OCI-LY7 (cell line): ENCODE data around the gene CTTNBP2NL. TPM values are rescaled to one million over a fixed set of nuclear protein-coding genes. Genes with fewer than 3 reads are reported as not detected.

Source experiments
- BruUV-seq: library from RNA; stranded (reverse); fragments of 400-500 nt; replicated peaks from 2 replicates; lab custom pipeline; 2021; lab: Mats Ljungman, UMichigan
- CTCF ChIA-PET: fragments of 300-600 bp; sonication (Branson Sonifier 250); formaldehyde crosslinking; loops from one replicate; lab custom pipeline; 2022; ENCODE audit warnings: antibody characterized with exemption; ENCODE audit not compliant: unreplicated experiment; lab: Charles Lee
- POLR2A ChIA-PET: fragments of 300-600 bp; sonication (Branson Sonifier 250); formaldehyde crosslinking; loops from one replicate; lab custom pipeline; 2022; ENCODE audit warnings: antibody characterized with exemption; lab: Charles Lee
- DNase-seq: peaks from one replicate; pipeline ENCODE4 v3.0.0-alpha.2; 2015; ENCODE audit warnings: low spot score
- H2AFZ ChIP-seq: fragments of 200-600 bp; sonication (generic), shearing (Covaris generic); 2 replicates; pipeline ENCODE4 v1.6.1; 2014; ENCODE audit warnings: mild to moderate bottlenecking, antibody characterized with exemption, low read length, moderate library complexity
- H3K27ac ChIP-seq: fragments of 200-600 bp; sonication (generic); 2 replicates; pipeline ENCODE4 v1.5.1; 2014; ENCODE audit warnings: mixed run types, low read depth, mild to moderate bottlenecking, moderate library complexity, low read length, inconsistent platforms; ENCODE audit not compliant: poor library complexity, severe bottlenecking
- H3K36me3 ChIP-seq: fragments of 200-600 bp; sonication (generic); 2 replicates; pipeline ENCODE4 v1.6.1; 2014; ENCODE audit warnings: mild to moderate bottlenecking, antibody characterized with exemption, low read length, moderate library complexity, mixed read lengths; ENCODE audit not compliant: insufficient read depth
- H3K4me1 ChIP-seq: fragments of 200-600 bp; sonication (generic); 2 replicates; pipeline ENCODE4 v1.5.1; 2014; ENCODE audit warnings: mild to moderate bottlenecking, low read length; ENCODE audit not compliant: insufficient read depth, poor library complexity, severe bottlenecking
- H3K4me2 ChIP-seq: fragments of 200-600 bp; sonication (generic); 2 replicates; pipeline ENCODE4 v1.6.1; 2014; ENCODE audit warnings: mild to moderate bottlenecking, low read length
- H3K4me3 ChIP-seq: fragments of 200-600 bp; sonication (generic); 2 replicates; pipeline ENCODE4 v1.5.1; 2014; ENCODE audit warnings: mild to moderate bottlenecking, low read depth, low read length; ENCODE audit not compliant: poor library complexity, severe bottlenecking
- H3K79me2 ChIP-seq: fragments of 200-600 bp; sonication (generic); 2 replicates; pipeline ENCODE4 v1.6.1; 2016; ENCODE audit warnings: low read depth, mild to moderate bottlenecking, low read length, moderate library complexity, mixed read lengths; ENCODE audit not compliant: insufficient read depth
- H3K9me2 ChIP-seq: fragments of 200-600 bp; sonication (generic); 2 replicates; pipeline ENCODE4 v1.6.1; 2016; ENCODE audit warnings: mild to moderate bottlenecking, low read length, mixed read lengths; ENCODE audit not compliant: insufficient read depth
- H3K9me3 ChIP-seq: fragments of 200-600 bp; sonication (generic); 2 replicates; pipeline ENCODE4 v1.6.1; 2014; ENCODE audit warnings: mild to moderate bottlenecking, mixed run types, low read length, mixed read lengths
- H4K20me1 ChIP-seq: fragments of 200-600 bp; sonication (generic); 2 replicates; pipeline ENCODE4 v1.6.1; 2014; ENCODE audit warnings: mild to moderate bottlenecking, antibody characterized with exemption, low read length, moderate library complexity, mixed read lengths; ENCODE audit not compliant: insufficient read depth
- CTCF ChIP-seq: fragments of 200-600 bp; sonication (generic); conservative IDR thresholded peaks from 2 replicates; pipeline ENCODE4 v1.5.1; 2014; ENCODE audit warnings: mild to moderate bottlenecking, antibody characterized with exemption, low read length, moderate library complexity, mixed read lengths
- EZH2phosphoT487 ChIP-seq: fragments of 200-600 bp; sonication (generic); IDR thresholded peaks from 2 replicates; pipeline ENCODE4 v1.6.1; 2018; ENCODE audit warnings: low read depth, borderline replicate concordance, mild to moderate bottlenecking, mixed run types, antibody characterized with exemption, low read length, moderate library complexity, mixed read lengths
- intact Hi-C: fragments of 100-400 bp; cut with micrococcal nuclease; formaldehyde crosslinking; loops from one replicate; pipeline ENCODE4 v1.10.0; 2022; ENCODE audit not compliant: unreplicated experiment
- total RNA-seq, 2 experiments: library from RNA; depleted of rRNA in 1 of 2; stranded (reverse); fragments of >200 nt in 1 of 2; shearing (Covaris generic) in 1 of 2; gene quantifications; 2 replicates each; pipeline ENCODE4 v1.2.3, GENCODE V29; 2014 to 2022

CTTNBP2NL gene
- total RNA-seq, 2 experiments from 2014 or later: 1.5 to 8.7 TPM

- Histone ChIP-seq H2AFZ (no peak overlapping the region), H3K27ac (peak overlapping the region; percentile 41), H3K36me3 (no peaks in the 10 kb centered on the region), H3K4me1 (peaks cover 42% of the 10 kb centered on the region), H3K9me2 (no peaks in the 10 kb centered on the region), H3K79me2 (no peaks in the 10 kb centered on the region), H3K9me3 (no peaks in the 10 kb centered on the region), H4K20me1 (no peaks in the 10 kb centered on the region), H3K4me3 (no peak overlapping the region), H3K4me2 (peak overlapping the region; percentile 63)
- ChIA-PET CTCF (interaction anchor here (1.0 to 1.2 kb wide), 2 partner anchors 18 to 111 kb away, joined by 3 to 4 read pairs; no protein-coding TSS in a partner anchor), POLR2A (interaction anchor here (0.6 to 2.0 kb wide), 6 partner anchors 10 to 99 kb away, joined by 3 to 6 read pairs (median 4); no protein-coding TSS in a partner anchor)
- no TSS peak for BruUV-seq
- TF ChIP-seq EZH2phosphoT487 (no peak), CTCF (no peak; the same call in 1 of the 2 replicates)
- intact Hi-C loops: no loop called here
- no peak for DNase-seq
Measured at GRCh38 chr1:112505400-112505785, 109.4 kb downstream of the CTTNBP2NL start.

- intact Hi-C loops: loop anchor here (2.0 kb wide), 1 partner anchor 115 kb away; no protein-coding TSS in a partner anchor
- BruUV-seq: no TSS peak
- POLR2A ChIA-PET: interaction anchor here (0.5 to 2.0 kb wide), 6 partner anchors 11 to 746 kb away, joined by 3 to 6 read pairs (median 4); no protein-coding TSS in a partner anchor
- H3K79me2 ChIP-seq: no peaks in the 10 kb centered on the region
- H3K9me3 ChIP-seq: no peaks in the 10 kb centered on the region
- no peaks in the 10 kb centered on the region for H3K9me2 ChIP-seq
- H3K4me1 ChIP-seq: peaks cover 42% of the 10 kb centered on the region
- CTCF ChIA-PET: interaction anchor here (1.0 to 1.2 kb wide), 2 partner anchors 18 to 112 kb away, joined by 3 to 4 read pairs; no protein-coding TSS in a partner anchor
- DNase-seq: peak; percentile 77
- H3K4me3 ChIP-seq: no peak overlapping the region
- peak overlapping the region; percentile 63 for H3K4me2 ChIP-seq
- H3K27ac ChIP-seq: peak overlapping the region; percentile 51
- no peaks in the 10 kb centered on the region for H3K36me3 ChIP-seq
- no peaks in the 10 kb centered on the region for H4K20me1 ChIP-seq
- H2AFZ ChIP-seq: no peak overlapping the region
- TF ChIP-seq EZH2phosphoT487: no peak
- TF ChIP-seq CTCF: no peak
Measured at GRCh38 chr1:112505878-112506277, 109.9 kb downstream of the CTTNBP2NL start.

- POLR2A ChIA-PET: interaction anchor here (0.5 to 2.0 kb wide), 3 partner anchors 37 to 746 kb away, joined by 3 to 6 read pairs (median 4); no protein-coding TSS in a partner anchor
- Histone ChIP-seq H3K79me2 (no peaks in the 10 kb centered on the region), H4K20me1 (no peaks in the 10 kb centered on the region), H3K27ac (peak overlapping the region; percentile 51), H3K4me2 (peak overlapping the region; percentile 63), H3K4me3 (no peak overlapping the region), H3K36me3 (no peaks in the 10 kb centered on the region), H2AFZ (no peak overlapping the region), H3K9me2 (no peaks in the 10 kb centered on the region), H3K4me1 (peaks cover 42% of the 10 kb centered on the region), H3K9me3 (no peaks in the 10 kb centered on the region)
- DNase-seq: no peak
- intact Hi-C loops: loop anchor here (2.0 kb wide), 1 partner anchor 116 kb away; no protein-coding TSS in a partner anchor
- TF ChIP-seq EZH2phosphoT487 (no peak), CTCF (no peak)
- BruUV-seq: no TSS peak
- CTCF ChIA-PET: interaction anchor here (1.0 kb wide), 1 partner anchor 112 kb away, joined by 4 read pairs; no protein-coding TSS in a partner anchor
Measured at GRCh38 chr1:112506306-112506705, 110.3 kb downstream of the CTTNBP2NL start.
